A673 (cell line): ENCODE measurements around the gene TMEM72.

ENCODE experiments used
- EZH2 ChIP-seq: fragments of 200-600 bp; sonication (generic); IDR thresholded peaks from 2 replicates; pipeline ENCODE4 v1.6.1; 2017; ENCODE audit warnings: borderline replicate concordance, low read depth, mild to moderate bottlenecking, mixed read lengths, antibody characterized with exemption, low read length; ENCODE audit not compliant: poor library complexity, severe bottlenecking
- TF ChIP-seq, protein P1 (sequence below): fragments of 300-800, 200-600 bp; sonication (generic); conservative IDR thresholded peaks from 2 replicates; pipeline ENCODE4 v1.5.1; 2017; ENCODE audit warnings: low read depth, mild to moderate bottlenecking, antibody characterized with exemption, low read length, moderate library complexity, mixed read lengths

DNA sequence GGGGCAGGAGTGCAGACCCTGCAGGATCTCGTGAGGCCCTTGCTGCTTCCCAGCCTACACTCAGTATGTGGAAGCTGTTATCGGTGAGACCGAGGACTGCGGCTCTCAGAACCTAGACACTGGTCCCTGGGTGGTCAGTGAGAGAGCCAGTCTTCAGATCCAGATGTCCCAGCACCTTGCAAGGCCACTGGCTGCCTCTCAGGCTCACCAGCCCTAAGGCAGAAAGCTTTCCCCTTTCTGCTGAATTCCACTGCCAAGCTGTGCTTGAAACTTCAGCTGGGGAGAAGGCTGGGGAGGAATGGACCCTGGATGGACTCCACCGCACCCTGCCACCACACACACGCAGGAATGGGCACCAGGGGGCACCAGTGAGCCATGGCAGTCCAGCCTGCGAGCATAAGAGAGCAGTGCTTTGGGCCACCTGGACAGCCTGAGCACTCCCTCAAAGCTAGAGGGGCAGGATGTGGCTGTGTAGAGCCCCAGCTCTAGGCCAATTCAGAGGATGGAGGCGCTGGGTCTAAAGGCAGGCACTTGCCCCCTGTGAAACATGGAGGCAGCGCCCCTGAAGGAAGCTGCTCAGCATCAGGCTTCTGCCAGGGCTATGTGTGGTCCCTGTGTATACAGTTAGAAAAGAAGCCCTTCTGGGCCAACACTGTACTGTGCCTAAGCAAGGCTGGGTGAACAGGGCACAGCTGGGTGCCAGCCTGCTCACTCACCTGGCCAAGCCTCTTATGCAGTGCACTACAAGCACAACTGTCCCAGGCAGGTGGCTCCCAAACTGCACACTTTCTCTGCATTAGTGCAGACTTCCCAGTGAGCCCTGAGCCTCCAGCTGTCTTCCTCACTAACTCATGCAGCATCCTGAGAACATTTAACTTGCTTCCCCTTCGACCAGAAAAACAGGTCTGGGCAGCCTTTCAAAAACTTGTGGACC is 21.6 kb downstream of the TMEM72 start:
- TF ChIP-seq, protein P1, sequence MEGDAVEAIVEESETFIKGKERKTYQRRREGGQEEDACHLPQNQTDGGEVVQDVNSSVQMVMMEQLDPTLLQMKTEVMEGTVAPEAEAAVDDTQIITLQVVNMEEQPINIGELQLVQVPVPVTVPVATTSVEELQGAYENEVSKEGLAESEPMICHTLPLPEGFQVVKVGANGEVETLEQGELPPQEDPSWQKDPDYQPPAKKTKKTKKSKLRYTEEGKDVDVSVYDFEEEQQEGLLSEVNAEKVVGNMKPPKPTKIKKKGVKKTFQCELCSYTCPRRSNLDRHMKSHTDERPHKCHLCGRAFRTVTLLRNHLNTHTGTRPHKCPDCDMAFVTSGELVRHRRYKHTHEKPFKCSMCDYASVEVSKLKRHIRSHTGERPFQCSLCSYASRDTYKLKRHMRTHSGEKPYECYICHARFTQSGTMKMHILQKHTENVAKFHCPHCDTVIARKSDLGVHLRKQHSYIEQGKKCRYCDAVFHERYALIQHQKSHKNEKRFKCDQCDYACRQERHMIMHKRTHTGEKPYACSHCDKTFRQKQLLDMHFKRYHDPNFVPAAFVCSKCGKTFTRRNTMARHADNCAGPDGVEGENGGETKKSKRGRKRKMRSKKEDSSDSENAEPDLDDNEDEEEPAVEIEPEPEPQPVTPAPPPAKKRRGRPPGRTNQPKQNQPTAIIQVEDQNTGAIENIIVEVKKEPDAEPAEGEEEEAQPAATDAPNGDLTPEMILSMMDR = peak; percentile 97
- no peak for TF ChIP-seq EZH2
